Lower leg skin (tissue), 4 donors: ENCODE data around the gene MT1E. TPM values are rescaled to one million over a fixed set of nuclear protein-coding genes. Genes with fewer than 3 reads are reported as not detected.
"Not testable (repeated sequence)": the region's sequence is repeated elsewhere in the genome, so short reads cannot be mapped to it uniquely, and the experiment has no call there.

ENCODE experiments used
- DNase-seq, 2 donors: peaks; one replicate each; pipeline ENCODE4 v3.0.0-alpha.2; 2019; ENCODE audit warnings: low spot score in 2 of 2
- H3K4me3 ChIP-seq: fragments of 200-600 bp; sonication (generic); 2 replicates; pipeline ENCODE4 v1.5.1; 2017; ENCODE audit warnings: mild to moderate bottlenecking, low read depth; ENCODE audit not compliant: poor library complexity, severe bottlenecking
- CTCF ChIP-seq, 3 donors: fragments of 450-650 bp; IDR thresholded peaks; one replicate each; pipeline ENCODE4 v1.5.1; 2016; ENCODE audit warnings: antibody characterized with exemption in 3 of 3, mild to moderate bottlenecking in 3 of 3, moderate library complexity in 2 of 3
- POLR2A ChIP-seq, 2 donors: fragments of 450-650 bp; IDR thresholded peaks; one replicate each; pipeline ENCODE4 v1.6.1; 2016 to 2017; ENCODE audit warnings: antibody characterized with exemption in 2 of 2, mild to moderate bottlenecking in 1 of 2, moderate library complexity in 1 of 2
- WGBS, 2 donors: methylation state at CpG; one replicate each; pipeline ENCODE4 v1.1.5; 2018; 5-methylcytosine and 5-hydroxymethylcytosine counted together
- intact Hi-C: fragments of 100-400 bp; cut with DNase I; formaldehyde crosslinking; loops from one replicate; pipeline ENCODE4 v1.15.0; 2023; ENCODE audit warnings: low total_unique reads
- total RNA-seq, 4 donors: library from RNA; depleted of rRNA; stranded (reverse); fragments of >200 nt; gene quantifications; one replicate each; pipeline ENCODE4 v1.1.0, GENCODE V29; 2016

MT1E gene
- total RNA-seq, 4 donors from 2014 or later, result 140 to 437 (median 224) TPM

- intact Hi-C loops, result no loop called here
- TF ChIP-seq CTCF (IDR thresholded peaks at IDR 0.05) (no peak), POLR2A (IDR thresholded peaks at IDR 0.05) (no peak)
- WGBS, 2 donors, result 93 to 100% methylated on average over 1 of the region's 1 CpG
- no peak overlapping the region for H3K4me3 ChIP-seq
- DNase-seq, result no peak
Observed at GRCh38 chr16:56664506-56664905, 38.9 kb downstream of the MT1E start.

GRCh38 chr16:56665286-56666261 lies 40.0 kb downstream of the MT1E start:
- DNase-seq, H3K4me3 ChIP-seq, intact Hi-C loops: not testable (repeated sequence)
- 63 to 69% methylated on average over 8 of the region's 8 CpGs for WGBS, 2 donors

- peak in 1 of 2 donors; percentile 91 for DNase-seq
- intact Hi-C loops, result no loop called here
- TF ChIP-seq CTCF (IDR thresholded peaks at IDR 0.05) (no peak), POLR2A (IDR thresholded peaks at IDR 0.05) (no peak)
- H3K4me3 ChIP-seq, result no peak within 1 kb of the TSS
- 18 to 21% methylated on average over 23 to 31 of the region's 46 CpGs for WGBS, 2 donors
Observed at GRCh38 chr16:56667581-56668571, 42.3 kb downstream of the MT1E start, which contains the start of gene MT1G. Gene MT1G (minus strand): TSS chr16:56668065. CDS start chr16:56667993, 72 bp downstream.

GRCh38 chr16:56669005-56669839 lies 43.6 kb downstream of the MT1E start, which contains the start of gene MT1H:
Gene MT1H (plus strand): TSS chr16:56669814. CDS start chr16:56669885, 71 bp downstream.
- WGBS, 2 donors, result 33 to 35% methylated on average over 28 to 29 of the region's 38 CpGs
- TF ChIP-seq CTCF (IDR thresholded peaks at IDR 0.05) (no peak), POLR2A (IDR thresholded peaks at IDR 0.05) (no peak)
- no peak for DNase-seq
- no peak within 1 kb of the TSS for H3K4me3 ChIP-seq
- intact Hi-C loops, result no loop called here

- TF ChIP-seq CTCF (IDR thresholded peaks at IDR 0.05), result no peak
- TF ChIP-seq POLR2A (IDR thresholded peaks at IDR 0.05), result no peak
- no peak for DNase-seq
- H3K4me3 ChIP-seq, result no peak overlapping the region
- intact Hi-C loops, result loop anchor here (10.0 kb wide), 1 partner anchor 125 kb away; no protein-coding TSS in a partner anchor
- WGBS, 2 donors, result 41 to 49% methylated on average over 18 to 19 of the region's 19 CpGs
Observed at GRCh38 chr16:56669840-56670619, 44.4 kb downstream of the MT1E start.
